Endodermal cell (in vitro differentiated cells): ENCODE results near the gene KATNIP. TPM values are rescaled to one million over a fixed set of nuclear protein-coding genes. Genes with fewer than 3 reads are reported as not detected.

Source experiments
- DNase-seq: peaks from one replicate; pipeline ENCODE4 v3.0.0-alpha.2; 2017
- H3K27ac ChIP-seq: 2 replicates; pipeline ENCODE4 v1.5.1; 2013; ENCODE audit warnings: mild to moderate bottlenecking, low read depth, low read length, moderate library complexity
- H3K27me3 ChIP-seq: 2 replicates; pipeline ENCODE4 v1.6.1; 2013; ENCODE audit warnings: mild to moderate bottlenecking, low read length, moderate library complexity; ENCODE audit not compliant: insufficient read depth, control insufficient read depth, poor library complexity, severe bottlenecking
- H3K36me3 ChIP-seq: 2 replicates; pipeline ENCODE4 v1.7.0; 2013; ENCODE audit warnings: mild to moderate bottlenecking, low read length, moderate library complexity; ENCODE audit not compliant: control insufficient read depth, insufficient read depth
- H3K4me1 ChIP-seq: one replicate; pipeline ENCODE4 v1.7.0; 2013; ENCODE audit warnings: low read length; ENCODE audit not compliant: control insufficient read depth, insufficient read depth
- H3K4me3 ChIP-seq: 2 replicates; pipeline ENCODE4 v1.5.1; 2013; ENCODE audit warnings: mild to moderate bottlenecking, low read length, moderate library complexity
- H3K9ac ChIP-seq: 2 replicates; pipeline ENCODE4 v1.6.1; 2013; ENCODE audit warnings: mild to moderate bottlenecking, low read length, moderate library complexity; ENCODE audit not compliant: poor library complexity, severe bottlenecking; ENCODE audit errors: extremely low read depth
- H3K9me3 ChIP-seq: 2 replicates; pipeline ENCODE4 v1.6.1; 2013; ENCODE audit warnings: mild to moderate bottlenecking, low read length, moderate library complexity; ENCODE audit not compliant: control insufficient read depth
- H3K27ac Mint-ChIP-seq: 2 replicates; pipeline ENCODE4 v1.8.0; 2020; ENCODE audit warnings: mixed read lengths
- H3K27me3 Mint-ChIP-seq: 2 replicates; pipeline ENCODE4 v1.8.0; 2021; ENCODE audit warnings: mild to moderate bottlenecking, mixed read lengths; ENCODE audit not compliant: insufficient read depth
- H3K36me3 Mint-ChIP-seq: 2 replicates; pipeline ENCODE4 v1.8.0; 2020; ENCODE audit warnings: low read depth, mixed read lengths
- H3K4me1 Mint-ChIP-seq: 2 replicates; pipeline ENCODE4 v1.8.0; 2020; ENCODE audit warnings: mixed read lengths
- H3K4me3 Mint-ChIP-seq: 2 replicates; pipeline ENCODE4 v1.8.0; 2020; ENCODE audit warnings: mild to moderate bottlenecking, moderate library complexity, mixed read lengths
- H3K9me3 Mint-ChIP-seq: 2 replicates; pipeline ENCODE4 v1.8.0; 2020; ENCODE audit warnings: mild to moderate bottlenecking, mixed read lengths
- WGBS, 2 experiments: methylation state at CpG; one replicate each; pipeline versions ENCODE4 v1.1.5 to v1.1.7; 2013; ENCODE audit warnings: missing lambda C conversion rate in 2 of 2, mixed read lengths in 1 of 2; ENCODE audit not compliant: insufficient coverage in 1 of 2, insufficient read length in 1 of 2; 5-methylcytosine and 5-hydroxymethylcytosine counted together
- total RNA-seq, 2 donors: library from RNA; stranded (reverse); fragmentation: NEBNext Ultra II Directional in 1 of 2; extraction: Animal tissue kit (Norgen Biotek cat#: 25700) in 1 of 2; gene quantifications; 2 replicates in 1 of 2; 3 replicates in 1 of 2; pipeline ENCODE4 v1.2.1, GENCODE V29; 2021
- TF ChIP-seq, protein P1 (sequence below): fragments of 200-600 bp; sonication (generic); conservative IDR thresholded peaks from 2 replicates; pipeline ENCODE4 v1.5.0; 2021; ENCODE audit warnings: antibody characterized with exemption, mild to moderate bottlenecking

The KATNIP gene
- total RNA-seq, 2 donors from 2014 or later, result 33.6 to 39.1 TPM

DNA sequence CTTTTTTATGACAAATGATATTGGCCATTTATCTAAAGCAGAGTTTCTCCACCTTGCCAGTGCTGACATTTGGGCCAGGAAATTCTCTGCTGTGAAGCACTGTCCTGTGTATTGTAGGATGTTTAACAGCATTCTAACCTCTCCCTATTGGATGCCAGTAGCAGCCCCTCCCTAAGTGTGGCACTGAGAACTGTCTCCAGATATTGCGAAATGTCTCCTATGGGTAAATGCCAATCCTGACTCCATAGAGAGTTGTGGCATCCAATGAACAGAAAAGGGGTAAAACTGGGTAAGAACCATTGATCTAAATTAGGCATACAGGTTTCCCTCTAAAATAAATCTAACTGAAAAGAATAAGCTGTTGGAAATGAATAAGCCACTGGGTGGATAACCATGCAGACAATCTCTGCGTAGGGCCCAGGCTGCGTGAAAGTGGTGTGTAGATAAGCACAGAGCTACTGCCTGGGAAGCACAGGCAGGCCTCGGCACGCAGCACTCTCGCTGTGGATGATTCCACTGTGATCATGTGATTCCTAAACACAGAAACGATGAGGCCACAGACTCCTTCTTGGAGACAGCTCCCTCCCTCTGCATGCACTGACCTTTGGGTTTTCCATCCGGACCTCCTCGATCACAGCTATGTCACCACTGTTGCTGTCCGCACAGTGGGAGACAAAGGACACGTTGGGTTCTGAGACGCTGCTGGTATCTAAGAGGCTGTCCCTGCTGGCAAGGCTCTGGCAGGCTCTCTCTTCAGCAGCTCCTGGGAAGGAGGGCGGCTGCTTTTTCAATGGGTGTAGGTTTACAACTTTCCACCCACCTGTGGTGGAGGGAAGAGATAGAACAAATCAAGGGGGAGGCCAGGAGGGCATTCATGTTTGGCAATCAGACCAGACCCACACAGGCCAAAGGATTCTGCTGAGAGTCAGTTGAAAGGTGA, 44.4 kb upstream of the KATNIP start:
- H3K36me3 ChIP-seq, result peaks cover 88% of the 10 kb centered on the region
- peaks cover 93% of the 10 kb centered on the region for H3K36me3 Mint-ChIP-seq
- no peak overlapping the region for H3K4me3 ChIP-seq
- H3K27me3 Mint-ChIP-seq, result no peaks in the 10 kb centered on the region
- H3K4me3 Mint-ChIP-seq, result no peak overlapping the region
- no peaks in the 10 kb centered on the region for H3K4me1 Mint-ChIP-seq
- no peaks in the 10 kb centered on the region for H3K9me3 ChIP-seq
- whole genome bisulfite sequencing, 2 experiments, result 98 to 100% methylated on average over 10 to 13 of the region's 13 CpGs
- H3K27me3 ChIP-seq, result no peaks in the 10 kb centered on the region
- no peak overlapping the region for H3K27ac ChIP-seq
- H3K4me1 ChIP-seq, result no peaks in the 10 kb centered on the region
- no peak for DNase-seq
- H3K9ac ChIP-seq, result no peak overlapping the region
- TF ChIP-seq, protein P1, sequence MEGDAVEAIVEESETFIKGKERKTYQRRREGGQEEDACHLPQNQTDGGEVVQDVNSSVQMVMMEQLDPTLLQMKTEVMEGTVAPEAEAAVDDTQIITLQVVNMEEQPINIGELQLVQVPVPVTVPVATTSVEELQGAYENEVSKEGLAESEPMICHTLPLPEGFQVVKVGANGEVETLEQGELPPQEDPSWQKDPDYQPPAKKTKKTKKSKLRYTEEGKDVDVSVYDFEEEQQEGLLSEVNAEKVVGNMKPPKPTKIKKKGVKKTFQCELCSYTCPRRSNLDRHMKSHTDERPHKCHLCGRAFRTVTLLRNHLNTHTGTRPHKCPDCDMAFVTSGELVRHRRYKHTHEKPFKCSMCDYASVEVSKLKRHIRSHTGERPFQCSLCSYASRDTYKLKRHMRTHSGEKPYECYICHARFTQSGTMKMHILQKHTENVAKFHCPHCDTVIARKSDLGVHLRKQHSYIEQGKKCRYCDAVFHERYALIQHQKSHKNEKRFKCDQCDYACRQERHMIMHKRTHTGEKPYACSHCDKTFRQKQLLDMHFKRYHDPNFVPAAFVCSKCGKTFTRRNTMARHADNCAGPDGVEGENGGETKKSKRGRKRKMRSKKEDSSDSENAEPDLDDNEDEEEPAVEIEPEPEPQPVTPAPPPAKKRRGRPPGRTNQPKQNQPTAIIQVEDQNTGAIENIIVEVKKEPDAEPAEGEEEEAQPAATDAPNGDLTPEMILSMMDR, result no peak
- no peaks in the 10 kb centered on the region for H3K9me3 Mint-ChIP-seq
- no peak overlapping the region for H3K27ac Mint-ChIP-seq

DNA sequence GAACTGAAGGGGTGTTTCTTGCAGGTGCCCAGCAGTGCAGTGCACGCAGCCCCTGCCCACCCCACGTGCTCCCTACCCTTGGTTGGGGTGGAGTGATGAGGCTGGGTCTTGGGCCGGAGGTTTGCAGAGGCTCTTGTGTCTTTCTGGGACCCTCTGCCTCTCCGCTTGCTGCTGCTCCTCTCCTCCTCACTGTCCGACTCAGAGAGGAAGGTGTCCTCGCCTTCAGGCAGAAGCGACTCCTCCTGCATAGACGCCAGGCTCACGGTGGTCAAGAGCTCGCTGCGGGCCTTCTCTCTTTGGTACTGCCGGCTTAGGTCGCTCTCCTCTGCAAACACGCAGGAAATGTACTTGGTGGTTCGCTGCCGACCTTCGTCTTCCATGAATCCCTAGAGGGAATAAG, 43.2 kb upstream of the KATNIP start:
- Histone ChIP-seq H3K27ac (no peak overlapping the region), H3K9ac (no peak overlapping the region), H3K4me1 (no peaks in the 10 kb centered on the region), H3K36me3 (peaks cover 89% of the 10 kb centered on the region), H3K4me3 (no peak overlapping the region), H3K27me3 (no peaks in the 10 kb centered on the region), H3K9me3 (no peaks in the 10 kb centered on the region)
- no peaks in the 10 kb centered on the region for H3K27me3 Mint-ChIP-seq
- TF ChIP-seq, protein P1, result no peak
- H3K36me3 Mint-ChIP-seq, result peaks cover 94% of the 10 kb centered on the region
- no peak overlapping the region for H3K27ac Mint-ChIP-seq
- 94 to 97% methylated on average over 13 to 17 of the region's 17 CpGs for WGBS, 2 experiments
- H3K4me1 Mint-ChIP-seq, result peaks cover 3% of the 10 kb centered on the region
- H3K9me3 Mint-ChIP-seq, result no peaks in the 10 kb centered on the region
- no peak overlapping the region for H3K4me3 Mint-ChIP-seq
- DNase-seq, result no peak

GRCh38 chr16:27508476-27508875, 41.5 kb upstream of the KATNIP start:
- Histone ChIP-seq H3K27me3 (no peaks in the 10 kb centered on the region), H3K4me1 (no peaks in the 10 kb centered on the region), H3K4me3 (no peak overlapping the region), H3K9ac (no peak overlapping the region), H3K9me3 (no peaks in the 10 kb centered on the region), H3K36me3 (peaks cover 89% of the 10 kb centered on the region), H3K27ac (no peak overlapping the region)
- DNase-seq, result no peak
- no peak overlapping the region for H3K4me3 Mint-ChIP-seq
- WGBS, 2 experiments, result 91 to 96% methylated on average over 7 to 9 of the region's 9 CpGs
- no peaks in the 10 kb centered on the region for H3K27me3 Mint-ChIP-seq
- TF ChIP-seq, protein P1, result no peak
- no peak overlapping the region for H3K27ac Mint-ChIP-seq
- peaks cover 92% of the 10 kb centered on the region for H3K36me3 Mint-ChIP-seq
- H3K9me3 Mint-ChIP-seq, result no peaks in the 10 kb centered on the region
- peaks cover 13% of the 10 kb centered on the region for H3K4me1 Mint-ChIP-seq
